HepG2 (cell line): ENCODE measurements around the gene UBR1. TPM values are rescaled to one million over a fixed set of nuclear protein-coding genes. Genes with fewer than 3 reads are reported as not detected.

Experiments used
- ATF5 ChIP-seq: sonication (generic); formaldehyde crosslinking; IDR thresholded peaks from 2 replicates; pipeline ENCODE4 v1.4.0; 2020; ENCODE audit warnings: mild to moderate bottlenecking, low read depth, missing genetic modification reagents
- CHD2 ChIP-seq: IDR thresholded peaks from 2 replicates; pipeline ENCODE4 v1.6.1; 2011; ENCODE audit warnings: low read depth, low read length, improper control_type of control experiment
- EEA1 ChIP-seq: sonication (generic); formaldehyde crosslinking; IDR thresholded peaks from 2 replicates; pipeline ENCODE4 v1.5.1; 2020; ENCODE audit warnings: mild to moderate bottlenecking, missing genetic modification reagents, borderline replicate concordance
- HDAC1 ChIP-seq: sonication (generic); formaldehyde crosslinking; IDR thresholded peaks from 2 replicates; pipeline ENCODE4 v1.5.1; 2020; ENCODE audit warnings: mild to moderate bottlenecking, missing genetic modification reagents
- KLF9 ChIP-seq: IDR thresholded peaks from 2 replicates; pipeline ENCODE4 v1.6.1; 2016; ENCODE audit warnings: low read depth
- RAD51 ChIP-seq: fragments of 450-650 bp; IDR thresholded peaks from 2 replicates; pipeline ENCODE4 v1.6.1; 2016; ENCODE audit warnings: borderline replicate concordance
- RBFOX2 ChIP-seq: fragments of 200-400 bp; formaldehyde crosslinking; IDR thresholded peaks from 2 replicates; pipeline ENCODE4 v1.6.1; 2017; ENCODE audit warnings: low read depth, mild to moderate bottlenecking, low read length
- SIN3A ChIP-seq: IDR thresholded peaks from 2 replicates; pipeline ENCODE4 v1.6.1; 2011; ENCODE audit warnings: low read depth, mild to moderate bottlenecking, control low read depth, low read length, borderline replicate concordance
- SMARCC2 ChIP-seq: fragments of 450-650 bp; IDR thresholded peaks from 2 replicates; pipeline ENCODE4 v1.6.1; 2017; ENCODE audit warnings: antibody characterized with exemption, mild to moderate bottlenecking
- SOX13 ChIP-seq, 3 experiments: fragments of 450-650 bp in 1 of 3; sonication (generic) in 1 of 3; formaldehyde crosslinking in 1 of 3; IDR thresholded peaks in 2 of 3; conservative IDR thresholded peaks in 1 of 3; 2 replicates each; pipeline versions ENCODE4 v1.5.0 to v1.6.1; 2016 to 2020; ENCODE audit warnings: antibody characterized with exemption in 1 of 3, mild to moderate bottlenecking in 1 of 3, missing compliant biosample characterization in 1 of 3, missing genetic modification reagents in 1 of 3, moderate library complexity in 1 of 3
- SP140L ChIP-seq: sonication (generic); formaldehyde crosslinking; IDR thresholded peaks from 2 replicates; pipeline ENCODE4 v1.4.0; 2020; ENCODE audit warnings: missing genetic modification reagents, borderline replicate concordance
- TEAD2 ChIP-seq: sonication (generic); formaldehyde crosslinking; IDR thresholded peaks from 2 replicates; pipeline ENCODE4 v1.9.0; 2021; ENCODE audit warnings: missing genetic modification reagents
- TEF ChIP-seq: sonication (generic); formaldehyde crosslinking; IDR thresholded peaks from 2 replicates; pipeline ENCODE4 v1.5.0; 2020; ENCODE audit warnings: missing genetic modification reagents
- TGIF2 ChIP-seq: IDR thresholded peaks from 2 replicates; pipeline ENCODE4 v1.6.1; 2016; ENCODE audit warnings: control low read depth, missing compliant biosample characterization
- ZFYVE20 ChIP-seq: sonication (generic); formaldehyde crosslinking; IDR thresholded peaks from 2 replicates; pipeline ENCODE4 v1.8.0; 2023; ENCODE audit warnings: low read depth, mild to moderate bottlenecking, moderate library complexity, missing genetic modification reagents, borderline replicate concordance
- ZMYM2 ChIP-seq: sonication (generic); formaldehyde crosslinking; IDR thresholded peaks from 2 replicates; pipeline ENCODE4 v1.8.0; 2022; ENCODE audit warnings: mild to moderate bottlenecking, missing genetic modification reagents
- ZMYM3 ChIP-seq: sonication (generic); formaldehyde crosslinking; IDR thresholded peaks from 2 replicates; pipeline ENCODE4 v1.5.1; 2020; ENCODE audit warnings: mild to moderate bottlenecking, missing genetic modification reagents
- ZNF3 ChIP-seq: IDR thresholded peaks from 2 replicates; pipeline ENCODE4 v1.7.0; 2017; ENCODE audit warnings: inconsistent platforms
- ZNF501 ChIP-seq: sonication (generic); formaldehyde crosslinking; IDR thresholded peaks from 2 replicates; pipeline ENCODE4 v1.5.1; 2020; ENCODE audit warnings: mild to moderate bottlenecking, moderate library complexity, missing genetic modification reagents
- ZNF607 ChIP-seq: sonication (generic); formaldehyde crosslinking; IDR thresholded peaks from 2 replicates; pipeline ENCODE4 v1.5.1; 2020; ENCODE audit warnings: missing genetic modification reagents, mild to moderate bottlenecking, borderline replicate concordance
- ZNF619 ChIP-seq: sonication (generic); formaldehyde crosslinking; IDR thresholded peaks from 2 replicates; pipeline ENCODE4 v1.4.0; 2020; ENCODE audit warnings: mild to moderate bottlenecking, missing genetic modification reagents
- ZNF652 ChIP-seq: IDR thresholded peaks from 2 replicates; pipeline ENCODE4 v1.6.1; 2016; ENCODE audit warnings: low read depth, borderline replicate concordance
- ZNF710 ChIP-seq: sonication (generic); formaldehyde crosslinking; IDR thresholded peaks from 2 replicates; pipeline ENCODE4 v1.5.0; 2020; ENCODE audit warnings: mild to moderate bottlenecking, missing genetic modification reagents, borderline replicate concordance
- ZNF740 ChIP-seq: sonication (generic); formaldehyde crosslinking; IDR thresholded peaks from 2 replicates; pipeline ENCODE4 v1.4.0; 2020; ENCODE audit warnings: missing genetic modification reagents
- polyA plus RNA-seq, 8 experiments: library from polyadenylated mRNA; depleted of rRNA in 3 of 8; stranded (reverse) in 7 of 8; unstranded in 1 of 8; fragments of >200 nt; fragmentation: Illumina TruSeq in 4 of 8; extraction: Trizol in 4 of 8; gene quantifications; 2 replicates each; pipeline versions ENCODE4 v1.2.1 to v1.2.3, GENCODE V29; 2011 to 2016; ENCODE audit warnings: low read depth in 4 of 8, missing spikeins in 1 of 8, mixed read lengths in 1 of 8; ENCODE audit not compliant: insufficient read depth in 1 of 8
- total RNA-seq, 5 experiments: library from RNA; depleted of rRNA; stranded (reverse); fragments of >200 nt; fragmentation: Illumina TruSeq; extraction: Trizol; gene quantifications; 2 replicates each; pipeline ENCODE4 v1.2.3, GENCODE V29; 2016; ENCODE audit warnings: low read depth in 1 of 5
- TF ChIP-seq, protein P1 (sequence below): sonication (generic); formaldehyde crosslinking; IDR thresholded peaks from 2 replicates; pipeline ENCODE4 v1.4.0; 2020; ENCODE audit warnings: missing genetic modification reagents

Gene UBR1
- total and polyA plus RNA-seq, 2 of the 13 experiments (the other 11 are each of a cell fraction or from before 2014, with no cell fraction given) = 6.4 to 18.0 TPM

DNA sequence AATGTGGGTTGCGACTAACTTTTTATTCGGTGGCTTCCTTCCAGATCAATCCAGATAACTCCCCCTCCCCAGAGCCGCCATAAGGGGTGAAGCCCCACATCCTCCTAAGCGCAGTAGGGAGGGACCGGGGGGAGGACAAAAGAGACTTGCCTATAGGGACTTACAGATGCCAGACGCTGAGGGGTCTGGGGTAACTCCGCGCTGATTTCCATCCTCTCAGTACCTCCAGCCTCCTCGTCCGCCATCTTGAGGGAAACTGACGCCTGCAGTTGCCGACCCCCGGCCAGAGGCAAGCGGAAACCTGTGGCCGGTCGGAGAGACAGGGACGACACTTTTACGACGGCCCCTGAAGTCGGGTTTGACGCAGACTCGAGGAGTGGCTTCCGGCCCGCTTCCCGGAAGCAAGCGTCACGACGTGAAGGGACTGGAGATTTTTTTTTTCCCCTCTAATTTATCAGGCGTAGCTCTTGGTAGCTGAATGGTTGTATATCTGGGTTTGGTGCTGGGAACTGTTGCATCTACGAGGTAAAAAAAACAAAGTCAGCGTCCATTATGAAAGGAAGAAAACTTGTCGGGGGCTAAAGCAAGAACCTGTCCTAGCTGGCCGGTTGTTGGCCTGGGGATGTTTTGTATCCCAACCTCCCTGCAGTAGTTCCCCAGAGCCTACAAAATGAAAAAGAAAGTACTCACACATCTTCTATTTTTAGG lies at the start of gene UBR1 (continued):
- TF ChIP-seq KLF9 (no peak), RAD51 (no peak), SOX13 (IDR thresholded peaks at IDR 0.05) (no peak), SOX13 (CRISPR knock-in tag; conservative IDR thresholded peaks at IDR 0.05 in 1 of 2, IDR thresholded peaks at IDR 0.05 in 1 of 2) (0 out of 4 replicates have a peak, but pooled peaks of 1 of the 2 experiments have one; percentile 10), ZMYM2 (CRISPR knock-in tag) (peak; percentile 30; the same call in 1 of the 2 replicates), ZNF3 (no peak), ZMYM3 (CRISPR knock-in tag) (peak; percentile 42; the same call in 1 of the 2 replicates), HDAC1 (peak; percentile 94), ZNF607 (CRISPR knock-in tag) (no peak; the same call in 1 of the 2 replicates), SMARCC2 (no peak), SIN3A (peak; percentile 65), TGIF2 (CRISPR knock-in tag) (peak; percentile 73; the same call in 1 of the 2 replicates), ZFYVE20 (no peak), ZNF740 (CRISPR knock-in tag) (no peak), EEA1 (CRISPR knock-in tag) (no peak), ZNF619 (CRISPR knock-in tag) (no peak), RBFOX2 (peak; percentile 55), ZNF710 (CRISPR knock-in tag) (0 out of 2 replicates have a peak, but pooled peaks have one; percentile 47), TEAD2 (CRISPR knock-in tag) (no peak), ATF5 (CRISPR knock-in tag) (no peak), ZNF652 (no peak), TEF (0 out of 2 replicates have a peak, but pooled peaks have one; percentile 11), CHD2 (no peak), ZNF501 (peak; percentile 47), SP140L (CRISPR knock-in tag) (no peak)
- TF ChIP-seq, protein P1, sequence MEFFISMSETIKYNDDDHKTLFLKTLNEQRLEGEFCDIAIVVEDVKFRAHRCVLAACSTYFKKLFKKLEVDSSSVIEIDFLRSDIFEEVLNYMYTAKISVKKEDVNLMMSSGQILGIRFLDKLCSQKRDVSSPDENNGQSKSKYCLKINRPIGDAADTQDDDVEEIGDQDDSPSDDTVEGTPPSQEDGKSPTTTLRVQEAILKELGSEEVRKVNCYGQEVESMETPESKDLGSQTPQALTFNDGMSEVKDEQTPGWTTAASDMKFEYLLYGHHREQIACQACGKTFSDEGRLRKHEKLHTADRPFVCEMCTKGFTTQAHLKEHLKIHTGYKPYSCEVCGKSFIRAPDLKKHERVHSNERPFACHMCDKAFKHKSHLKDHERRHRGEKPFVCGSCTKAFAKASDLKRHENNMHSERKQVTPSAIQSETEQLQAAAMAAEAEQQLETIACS (CRISPR knock-in tag) = no peak
